SK-N-SH treated with all-trans-retinoic acid at 6 μM for 48 hours (cell line): ENCODE results near the gene SLC16A13.

Experiments
- ARNTL ChIP-seq: fragments of 450-650 bp; formaldehyde crosslinking; IDR thresholded peaks from 2 replicates; pipeline ENCODE4 v1.5.0; 2020; ENCODE audit warnings: low read depth, mild to moderate bottlenecking, moderate library complexity, borderline replicate concordance
- ISL1 ChIP-seq: fragments of 250-450 bp; sonication (Bioruptor Pico); IDR thresholded peaks from 2 replicates; pipeline ENCODE4 v2.1.2; 2022; ENCODE audit warnings: mild to moderate bottlenecking, moderate library complexity
- RARB ChIP-seq: fragments of 250-450 bp; sonication (Bioruptor Pico); IDR thresholded peaks from 2 replicates; pipeline ENCODE4 v1.8.0; 2021; ENCODE audit warnings: mild to moderate bottlenecking, moderate library complexity
- SNAI2 ChIP-seq: fragments of 250-450 bp; sonication (Bioruptor Pico); IDR thresholded peaks from 2 replicates; pipeline ENCODE4 v1.5.0; 2020; ENCODE audit warnings: mild to moderate bottlenecking, moderate library complexity
- TCF4 ChIP-seq: fragments of 250-450 bp; sonication (Bioruptor Pico); IDR thresholded peaks from 2 replicates; pipeline ENCODE4 v1.8.0; 2021; ENCODE audit warnings: mild to moderate bottlenecking, moderate library complexity, borderline replicate concordance
- TOX ChIP-seq: fragments of 250-450 bp; sonication (Bioruptor Pico); IDR thresholded peaks from 2 replicates; pipeline ENCODE4 v1.8.0; 2021; ENCODE audit warnings: mild to moderate bottlenecking, moderate library complexity, borderline replicate concordance
- ZC3H10 ChIP-seq: fragments of 250-450 bp; sonication (Bioruptor Pico); IDR thresholded peaks from 2 replicates; pipeline ENCODE4 v1.5.1; 2021; ENCODE audit warnings: mild to moderate bottlenecking, moderate library complexity
- ZFP3 ChIP-seq: fragments of 250-450 bp; sonication (Bioruptor Pico); IDR thresholded peaks from 2 replicates; pipeline ENCODE4 v1.5.0; 2020; ENCODE audit warnings: mild to moderate bottlenecking, moderate library complexity
- ZFP30 ChIP-seq: fragments of 450-650 bp; formaldehyde crosslinking; IDR thresholded peaks from 2 replicates; pipeline ENCODE4 v1.5.0; 2022; ENCODE audit warnings: mild to moderate bottlenecking, moderate library complexity
- ZNF565 ChIP-seq: fragments of 450-650 bp; formaldehyde crosslinking; conservative IDR thresholded peaks from 2 replicates; pipeline ENCODE4 v1.5.0; 2020; ENCODE audit warnings: low read depth, mild to moderate bottlenecking, moderate library complexity
- ZNF70 ChIP-seq: fragments of 450-650 bp; formaldehyde crosslinking; IDR thresholded peaks from 2 replicates; pipeline ENCODE4 v1.5.0; 2020; ENCODE audit warnings: mild to moderate bottlenecking, moderate library complexity
- ZNF8 ChIP-seq: fragments of 450-650 bp; formaldehyde crosslinking; IDR thresholded peaks from 2 replicates; pipeline ENCODE4 v1.5.0; 2020; ENCODE audit warnings: mild to moderate bottlenecking, moderate library complexity
- TF ChIP-seq, protein P1 (sequence below): fragments of 250-450 bp; sonication (Bioruptor Pico); IDR thresholded peaks from 2 replicates; pipeline ENCODE4 v1.8.0; 2020; ENCODE audit warnings: mild to moderate bottlenecking, moderate library complexity, borderline replicate concordance

GRCh38 chr17:6994666-6995256 is 41.1 kb upstream of the SLC16A13 start:
- TF ChIP-seq ZNF8 (CRISPR knock-in tag), result no peak
- TF ChIP-seq, protein P1, sequence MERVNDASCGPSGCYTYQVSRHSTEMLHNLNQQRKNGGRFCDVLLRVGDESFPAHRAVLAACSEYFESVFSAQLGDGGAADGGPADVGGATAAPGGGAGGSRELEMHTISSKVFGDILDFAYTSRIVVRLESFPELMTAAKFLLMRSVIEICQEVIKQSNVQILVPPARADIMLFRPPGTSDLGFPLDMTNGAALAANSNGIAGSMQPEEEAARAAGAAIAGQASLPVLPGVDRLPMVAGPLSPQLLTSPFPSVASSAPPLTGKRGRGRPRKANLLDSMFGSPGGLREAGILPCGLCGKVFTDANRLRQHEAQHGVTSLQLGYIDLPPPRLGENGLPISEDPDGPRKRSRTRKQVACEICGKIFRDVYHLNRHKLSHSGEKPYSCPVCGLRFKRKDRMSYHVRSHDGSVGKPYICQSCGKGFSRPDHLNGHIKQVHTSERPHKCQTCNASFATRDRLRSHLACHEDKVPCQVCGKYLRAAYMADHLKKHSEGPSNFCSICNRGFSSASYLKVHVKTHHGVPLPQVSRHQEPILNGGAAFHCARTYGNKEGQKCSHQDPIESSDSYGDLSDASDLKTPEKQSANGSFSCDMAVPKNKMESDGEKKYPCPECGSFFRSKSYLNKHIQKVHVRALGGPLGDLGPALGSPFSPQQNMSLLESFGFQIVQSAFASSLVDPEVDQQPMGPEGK, result no peak
- no peak for TF ChIP-seq ZFP3 (CRISPR knock-in tag)
- TF ChIP-seq ZNF565 (CRISPR knock-in tag), result no peak
- no peak for TF ChIP-seq ISL1 (CRISPR knock-in tag)
- TF ChIP-seq TOX, result no peak
- no peak for TF ChIP-seq ZC3H10 (CRISPR knock-in tag)
- TF ChIP-seq RARB, result no peak
- TF ChIP-seq ARNTL (CRISPR knock-in tag), result no peak
- TF ChIP-seq SNAI2 (CRISPR knock-in tag), result no peak
- no peak for TF ChIP-seq ZNF70 (CRISPR knock-in tag)
- TF ChIP-seq TCF4 (CRISPR knock-in tag), result no peak
- TF ChIP-seq ZFP30, result no peak
